Stimulated activated effector memory CD8-positive, alpha-beta T cell treated with anti-CD3 and anti-CD28 coated beads, Interleukin-12 subunit alpha, Interleukin-12 subunit beta, amount 100 ng/mL, for 72 hours (primary cell): ENCODE results near the gene NPEPPS.
A peak's percentile ranks its signal among the peaks of the same experiment; 100 is the strongest.
"Not testable (repeated sequence)": the region's sequence is repeated elsewhere in the genome, so short reads cannot be mapped to it uniquely, and the experiment has no call there.

Experiments
- ATAC-seq: fragments of 150-1000 bp; cut with Tn5 transposase; 2 replicates; pipeline ENCODE4 v1.10.0; 2021
- DNase-seq, 2 donors: peaks; one replicate each; pipeline ENCODE4 v3.0.0; 2021 to 2022; ENCODE audit warnings: low spot score in 2 of 2
- H3K27ac Mint-ChIP-seq: one replicate; pipeline ENCODE4 v1.8.0; 2022; ENCODE audit warnings: mild to moderate bottlenecking, mixed read lengths
- H3K36me3 Mint-ChIP-seq: one replicate; pipeline ENCODE4 v1.8.0; 2022; ENCODE audit warnings: mild to moderate bottlenecking, mixed read lengths
- H3K4me1 Mint-ChIP-seq: one replicate; pipeline ENCODE4 v1.8.0; 2022; ENCODE audit warnings: mixed read lengths
- H3K4me3 Mint-ChIP-seq: one replicate; pipeline ENCODE4 v1.8.0; 2022; ENCODE audit warnings: mild to moderate bottlenecking, mixed read lengths
- H3K9me3 Mint-ChIP-seq: one replicate; pipeline ENCODE4 v1.8.0; 2022; ENCODE audit warnings: mixed read lengths

NPEPPS gene

GRCh38 chr17:47530557-47531232, at the start of gene NPEPPS:
NPEPPS (plus strand) TSS chr17:47531108; CDS start chr17:47531301, 193 bp downstream.
- Mint-ChIP-seq H3K36me3 (peaks cover 30% of the 10 kb centered on the region), H3K27ac (peak within 1 kb of the TSS; percentile 80), H3K4me3 (peak within 1 kb of the TSS; percentile 85)
- not testable (repeated sequence) for H3K9me3 Mint-ChIP-seq, H3K4me1 Mint-ChIP-seq
- DNase-seq (peak; percentile 59 to 86), ATAC-seq (peak; percentile 87)

GRCh38 chr17:47491841-47492212, 39.1 kb upstream of the NPEPPS start:
- peak overlapping the region; percentile 84 for H3K4me3 Mint-ChIP-seq
- peak overlapping the region; percentile 97 for H3K27ac Mint-ChIP-seq
- peaks cover 43% of the 10 kb centered on the region for H3K36me3 Mint-ChIP-seq
- DNase-seq, H3K4me1 Mint-ChIP-seq, H3K9me3 Mint-ChIP-seq, ATAC-seq: not testable (repeated sequence)

- ATAC-seq, H3K4me3 Mint-ChIP-seq, H3K36me3 Mint-ChIP-seq, H3K27ac Mint-ChIP-seq, H3K9me3 Mint-ChIP-seq, DNase-seq, H3K4me1 Mint-ChIP-seq: not testable (repeated sequence)
Observed at GRCh38 chr17:47499074-47499473, 31.8 kb upstream of the NPEPPS start.

- not testable (repeated sequence) for H3K27ac Mint-ChIP-seq, H3K36me3 Mint-ChIP-seq, H3K4me1 Mint-ChIP-seq, H3K9me3 Mint-ChIP-seq, DNase-seq, ATAC-seq, H3K4me3 Mint-ChIP-seq
Observed at GRCh38 chr17:47499494-47499893, 31.4 kb upstream of the NPEPPS start.

GRCh38 chr17:47500620-47501019, 30.3 kb upstream of the NPEPPS start:
- not testable (repeated sequence) for H3K9me3 Mint-ChIP-seq, ATAC-seq, H3K36me3 Mint-ChIP-seq, H3K4me3 Mint-ChIP-seq, DNase-seq, H3K27ac Mint-ChIP-seq, H3K4me1 Mint-ChIP-seq

- peak overlapping the region; percentile 19 for H3K4me3 Mint-ChIP-seq
- DNase-seq (peak in 1 of 2 donors; percentile 58), ATAC-seq (peak; percentile 99)
Observed at GRCh38 chr17:47502122-47502731, 28.7 kb upstream of the NPEPPS start.

GRCh38 chr17:47502776-47503455, 28.0 kb upstream of the NPEPPS start:
- ATAC-seq, result peak; percentile 49
- H3K36me3 Mint-ChIP-seq, H3K4me1 Mint-ChIP-seq, H3K4me3 Mint-ChIP-seq, H3K9me3 Mint-ChIP-seq, DNase-seq: not testable (repeated sequence)
- H3K27ac Mint-ChIP-seq, result peak overlapping the region; percentile 54

More at GRCh38 chr17:47502122-47502731, 28.7 kb upstream of the NPEPPS start:
- H3K4me1 Mint-ChIP-seq, H3K9me3 Mint-ChIP-seq, H3K36me3 Mint-ChIP-seq: not testable (repeated sequence)
- peak overlapping the region; percentile 17 for H3K27ac Mint-ChIP-seq

GRCh38 chr17:47511701-47512146, 19.2 kb upstream of the NPEPPS start:
- not testable (repeated sequence) for H3K36me3 Mint-ChIP-seq, H3K9me3 Mint-ChIP-seq, H3K4me3 Mint-ChIP-seq, ATAC-seq, H3K4me1 Mint-ChIP-seq, DNase-seq
- peak overlapping the region; percentile 18 for H3K27ac Mint-ChIP-seq

- H3K9me3 Mint-ChIP-seq, DNase-seq, H3K4me1 Mint-ChIP-seq, H3K4me3 Mint-ChIP-seq, ATAC-seq, H3K36me3 Mint-ChIP-seq, H3K27ac Mint-ChIP-seq: not testable (repeated sequence)
Observed at GRCh38 chr17:47513301-47513700, 17.6 kb upstream of the NPEPPS start.

- peak; percentile 95 for ATAC-seq
- not testable (repeated sequence) for H3K4me1 Mint-ChIP-seq, DNase-seq, H3K4me3 Mint-ChIP-seq, H3K9me3 Mint-ChIP-seq, H3K36me3 Mint-ChIP-seq, H3K27ac Mint-ChIP-seq
Observed at GRCh38 chr17:47518880-47519279, 12.0 kb upstream of the NPEPPS start.

GRCh38 chr17:47519365-47519764, 11.5 kb upstream of the NPEPPS start:
- DNase-seq, H3K4me1 Mint-ChIP-seq, H3K36me3 Mint-ChIP-seq, H3K27ac Mint-ChIP-seq, ATAC-seq, H3K9me3 Mint-ChIP-seq, H3K4me3 Mint-ChIP-seq: not testable (repeated sequence)

- H3K9me3 Mint-ChIP-seq, ATAC-seq, H3K4me1 Mint-ChIP-seq, H3K27ac Mint-ChIP-seq, H3K4me3 Mint-ChIP-seq, DNase-seq, H3K36me3 Mint-ChIP-seq: not testable (repeated sequence)
Observed at GRCh38 chr17:47520279-47520678, 10.6 kb upstream of the NPEPPS start.

GRCh38 chr17:47521434-47521833, 9.5 kb upstream of the NPEPPS start:
- not testable (repeated sequence) for H3K4me3 Mint-ChIP-seq, H3K9me3 Mint-ChIP-seq, ATAC-seq, DNase-seq, H3K36me3 Mint-ChIP-seq, H3K27ac Mint-ChIP-seq, H3K4me1 Mint-ChIP-seq

GRCh38 chr17:47522341-47522740, 8.6 kb upstream of the NPEPPS start:
- not testable (repeated sequence) for ATAC-seq, DNase-seq, H3K4me1 Mint-ChIP-seq, H3K4me3 Mint-ChIP-seq, H3K36me3 Mint-ChIP-seq, H3K9me3 Mint-ChIP-seq, H3K27ac Mint-ChIP-seq

- peak overlapping the region; percentile 80 for H3K27ac Mint-ChIP-seq
- H3K9me3 Mint-ChIP-seq, H3K4me1 Mint-ChIP-seq: not testable (repeated sequence)
- H3K4me3 Mint-ChIP-seq, result peak overlapping the region; percentile 85
- DNase-seq, result peak; percentile 12 to 69
- peaks cover 30% of the 10 kb centered on the region for H3K36me3 Mint-ChIP-seq
- ATAC-seq, result peak; percentile 62
Observed at GRCh38 chr17:47531233-47531820, 419 bp downstream of the NPEPPS start.
